ENCODE measurements around the gene SH3GLB1.

SH3GLB1 gene

GRCh38 chr1:86774305-86775295 lies 70.2 kb downstream of the SH3GLB1 start:
- no peak for DNase-seq

GRCh38 chr1:86775395-86775794 lies 71.0 kb downstream of the SH3GLB1 start:
- DNase-seq: no peak

GRCh38 chr1:86776108-86776507 lies 71.7 kb downstream of the SH3GLB1 start:
- no peak for DNase-seq

GRCh38 chr1:86778569-86779239 lies 74.3 kb downstream of the SH3GLB1 start:
- no peak for DNase-seq

- DNase-seq: no peak
Measured at GRCh38 chr1:86779308-86780191, 75.2 kb downstream of the SH3GLB1 start.

GRCh38 chr1:86782482-86782881 lies 78.1 kb downstream of the SH3GLB1 start:
- DNase-seq: no peak

- DNase-seq: no peak
Measured at GRCh38 chr1:86787621-86788020, 83.2 kb downstream of the SH3GLB1 start.

- DNase-seq: no peak
Measured at GRCh38 chr1:86788300-86789206, 84.2 kb downstream of the SH3GLB1 start.

GRCh38 chr1:86795316-86795715 lies 90.9 kb downstream of the SH3GLB1 start:
- DNase-seq: no peak
